Fibroblast of villous mesenchyme (primary cell): ENCODE measurements around the gene GDF11. TPM values are rescaled to one million over a fixed set of nuclear protein-coding genes. Genes with fewer than 3 reads are reported as not detected.
A peak's percentile ranks its signal among the peaks of the same experiment; 100 is the strongest.

Source experiments
- DNase-seq: peaks from one replicate; pipeline ENCODE4 v3.0.0-alpha.2; 2010; ENCODE audit warnings: low read depth
- H3K4me3 ChIP-seq: 2 replicates; pipeline ENCODE4 v1.5.1; 2011; ENCODE audit warnings: low read depth, mild to moderate bottlenecking, low read length
- CTCF ChIP-seq: IDR thresholded peaks from 2 replicates; pipeline ENCODE4 v1.5.1; 2012; ENCODE audit warnings: low read depth, mild to moderate bottlenecking, low read length; ENCODE audit not compliant: insufficient read depth
- total RNA-seq: library from RNA; depleted of rRNA; stranded (reverse); fragments of >200 nt; gene quantifications from 2 replicates; pipeline ENCODE4 v1.2.3, GENCODE V29; 2012

The GDF11 gene
- total RNA-seq, 1 donor: 6.5 TPM

- H3K4me3 ChIP-seq: peak overlapping the region; percentile 65
- peak; percentile 79 for DNase-seq
- TF ChIP-seq CTCF: peak; percentile 18
Measured at GRCh38 chr12:55743406-55744339, 751 bp downstream of the GDF11 start.

DNA sequence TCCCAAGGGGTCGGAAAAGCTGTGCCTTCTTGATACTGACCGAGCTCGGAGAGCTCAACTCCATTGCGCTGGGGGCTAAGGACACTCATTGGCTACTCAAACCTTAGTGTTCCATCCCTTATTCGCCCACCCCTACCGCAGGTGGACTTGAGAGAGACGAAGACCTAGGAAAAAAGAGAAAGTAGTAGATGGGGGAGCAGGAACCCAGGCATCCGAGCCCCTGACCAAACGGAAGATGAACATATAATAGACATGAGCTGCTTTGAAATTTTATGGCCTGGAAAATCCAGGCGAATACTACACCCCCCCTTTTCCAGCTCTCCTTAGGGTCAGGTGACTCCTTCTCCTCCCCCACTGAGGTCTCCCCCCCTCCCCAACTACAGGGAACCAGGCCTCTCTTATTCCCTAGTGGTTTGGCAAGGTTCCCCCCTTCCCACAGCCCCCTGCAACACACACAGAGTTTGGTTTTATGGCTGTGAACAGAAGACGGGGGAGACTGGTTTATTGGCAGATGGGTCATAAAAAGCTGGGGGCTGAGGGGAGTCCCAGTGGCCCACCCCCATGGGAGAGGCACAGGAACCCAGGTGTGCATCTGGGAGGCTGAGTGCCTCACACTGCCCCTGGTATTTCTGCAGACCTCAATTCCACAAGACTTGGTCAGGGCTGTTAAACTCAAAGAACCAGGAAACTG is 1.6 kb downstream of the GDF11 start:
- peak overlapping the region; percentile 65 for H3K4me3 ChIP-seq
- no peak for DNase-seq
- no peak for TF ChIP-seq CTCF

GRCh38 chr12:55745361-55746173 is 2.6 kb downstream of the GDF11 start:
- H3K4me3 ChIP-seq: peak overlapping the region; percentile 65
- TF ChIP-seq CTCF: no peak
- peak; percentile 49 for DNase-seq

- peak overlapping the region; percentile 2 for H3K4me3 ChIP-seq
- no peak for DNase-seq
- TF ChIP-seq CTCF: no peak
Measured at GRCh38 chr12:55746174-55746912, 3.4 kb downstream of the GDF11 start.

DNA sequence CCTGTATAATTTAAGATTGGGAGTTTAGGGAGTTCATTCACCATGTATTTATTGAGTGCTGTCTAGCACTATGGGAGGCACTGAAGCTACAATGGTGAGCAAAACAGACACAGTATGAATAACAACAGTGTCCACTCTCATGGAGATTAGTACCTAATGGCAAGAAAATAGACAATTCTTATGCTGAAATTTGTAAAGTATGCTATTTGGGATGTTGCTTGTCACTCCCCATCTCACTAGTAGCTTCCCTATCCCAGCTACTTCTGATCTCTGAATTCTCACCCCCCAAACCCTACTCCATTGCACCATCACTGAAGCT is 4.0 kb downstream of the GDF11 start:
- no peak for DNase-seq
- no peak for TF ChIP-seq CTCF
- H3K4me3 ChIP-seq: no peak overlapping the region

DNA sequence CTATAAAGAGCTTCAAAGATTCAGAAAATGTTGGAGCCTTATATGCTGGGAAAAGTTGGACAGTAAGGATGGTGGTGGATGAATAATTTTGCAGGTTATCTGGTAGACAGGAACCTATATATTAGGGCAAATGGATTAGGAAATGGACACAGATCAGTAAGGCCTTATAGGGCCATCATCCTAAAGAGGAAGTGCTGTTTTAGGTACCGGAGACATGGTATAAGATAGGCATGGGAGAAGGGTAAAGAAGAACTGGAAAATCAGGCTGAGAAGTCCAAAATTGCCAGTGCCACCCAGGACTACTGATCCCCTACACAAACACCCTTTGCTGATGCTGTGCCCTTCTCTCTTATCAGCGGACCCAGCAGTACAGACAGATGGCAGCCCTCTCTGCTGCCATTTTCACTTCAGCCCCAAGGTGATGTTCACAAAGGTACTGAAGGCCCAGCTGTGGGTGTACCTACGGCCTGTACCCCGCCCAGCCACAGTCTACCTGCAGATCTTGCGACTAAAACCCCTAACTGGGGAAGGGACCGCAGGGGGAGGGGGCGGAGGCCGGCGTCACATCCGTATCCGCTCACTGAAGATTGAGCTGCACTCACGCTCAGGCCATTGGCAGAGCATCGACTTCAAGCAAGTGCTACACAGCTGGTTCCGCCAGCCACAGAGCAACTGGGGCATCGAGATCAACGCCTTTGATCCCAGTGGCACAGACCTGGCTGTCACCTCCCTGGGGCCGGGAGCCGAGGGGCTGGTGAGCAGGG is 5.5 kb downstream of the GDF11 start:
- no peak for DNase-seq
- no peak for TF ChIP-seq CTCF
- no peak overlapping the region for H3K4me3 ChIP-seq
